Fibroblast of skin of abdomen (primary cell): ENCODE measurements around the gene GSE1.

Experiments
- DNase-seq: peaks from one replicate; pipeline ENCODE4 v3.0.0-alpha.2; 2013

Gene GSE1

DNA sequence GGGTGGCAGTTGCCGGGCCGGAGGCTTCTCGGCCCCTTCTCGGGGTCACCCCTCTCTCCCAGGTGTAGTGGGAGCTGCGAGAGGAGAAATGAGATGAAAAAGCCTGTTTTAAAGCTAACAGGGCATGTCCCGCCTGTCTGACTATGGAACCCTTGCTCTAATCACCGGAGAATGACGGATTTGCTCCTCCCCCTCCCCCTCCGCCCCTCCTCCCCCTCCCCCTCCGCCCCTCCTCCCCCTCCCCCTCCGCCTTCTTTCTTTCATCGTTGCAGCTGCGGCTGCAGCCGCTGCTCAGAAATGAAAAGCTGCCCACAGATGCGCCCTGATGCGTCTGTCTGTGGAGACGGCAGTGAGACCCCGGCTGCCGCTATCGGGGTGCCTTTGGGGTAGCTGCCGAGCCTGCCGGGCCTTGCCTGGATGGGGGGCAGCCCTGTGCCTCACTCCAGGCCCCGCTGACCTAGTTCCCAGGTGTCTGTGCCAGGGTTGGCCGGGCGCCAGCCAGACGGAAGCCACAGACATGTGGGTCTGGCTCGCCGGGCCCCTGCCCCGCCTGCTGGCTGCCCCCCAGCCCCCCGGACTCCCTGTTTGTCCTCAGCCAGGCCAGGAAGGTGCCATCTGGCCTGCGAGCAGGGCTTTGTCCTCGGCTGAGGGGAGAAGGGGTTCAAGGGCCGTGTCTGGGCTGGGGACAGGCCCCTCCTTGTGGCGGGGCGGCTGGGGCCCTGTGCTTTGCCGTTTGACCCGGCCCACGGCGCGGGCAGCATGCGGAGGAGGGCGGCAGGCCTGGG, 37.9 kb downstream of the GSE1 start:
- peak; percentile 53 for DNase-seq

DNA sequence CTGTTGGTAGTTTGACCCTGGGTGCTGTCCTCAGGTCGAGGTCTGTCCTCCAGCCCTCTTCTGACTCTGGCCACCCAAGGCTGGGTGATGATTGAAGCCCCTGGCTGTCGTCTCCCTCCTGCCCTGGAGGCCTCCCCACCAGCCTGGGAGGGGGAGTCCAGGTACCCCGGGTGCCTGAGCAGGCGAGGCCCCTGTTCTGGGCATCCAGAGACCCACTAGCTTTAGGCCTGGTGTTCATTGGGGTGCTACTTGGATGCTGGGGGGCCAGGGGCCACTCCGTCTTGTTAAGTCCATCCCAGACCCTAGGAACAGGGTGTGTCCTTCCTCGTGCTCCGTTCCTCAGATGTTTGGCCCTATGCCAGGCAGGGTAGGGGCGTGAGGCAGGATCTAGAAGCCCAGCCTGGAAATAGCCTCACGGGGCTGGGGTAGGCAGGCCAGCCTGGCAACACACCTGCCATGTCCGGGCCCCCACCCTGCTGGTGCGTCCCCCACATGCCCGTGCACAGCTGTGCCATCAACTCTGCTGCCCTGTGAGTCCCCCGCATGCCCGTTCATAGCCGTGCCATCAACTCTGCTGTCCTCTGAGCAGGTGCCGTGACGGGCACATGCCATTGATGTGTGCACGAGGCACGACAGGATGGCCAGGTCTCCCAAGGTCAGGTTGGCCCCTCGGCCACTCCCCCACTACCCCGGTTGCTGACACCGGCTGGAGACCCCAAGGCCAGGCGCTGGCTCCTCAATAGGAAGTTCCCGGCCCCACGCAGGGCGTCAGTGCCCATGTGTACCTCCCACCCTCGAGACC, 38.7 kb downstream of the GSE1 start:
- DNase-seq = peak; percentile 30

DNA sequence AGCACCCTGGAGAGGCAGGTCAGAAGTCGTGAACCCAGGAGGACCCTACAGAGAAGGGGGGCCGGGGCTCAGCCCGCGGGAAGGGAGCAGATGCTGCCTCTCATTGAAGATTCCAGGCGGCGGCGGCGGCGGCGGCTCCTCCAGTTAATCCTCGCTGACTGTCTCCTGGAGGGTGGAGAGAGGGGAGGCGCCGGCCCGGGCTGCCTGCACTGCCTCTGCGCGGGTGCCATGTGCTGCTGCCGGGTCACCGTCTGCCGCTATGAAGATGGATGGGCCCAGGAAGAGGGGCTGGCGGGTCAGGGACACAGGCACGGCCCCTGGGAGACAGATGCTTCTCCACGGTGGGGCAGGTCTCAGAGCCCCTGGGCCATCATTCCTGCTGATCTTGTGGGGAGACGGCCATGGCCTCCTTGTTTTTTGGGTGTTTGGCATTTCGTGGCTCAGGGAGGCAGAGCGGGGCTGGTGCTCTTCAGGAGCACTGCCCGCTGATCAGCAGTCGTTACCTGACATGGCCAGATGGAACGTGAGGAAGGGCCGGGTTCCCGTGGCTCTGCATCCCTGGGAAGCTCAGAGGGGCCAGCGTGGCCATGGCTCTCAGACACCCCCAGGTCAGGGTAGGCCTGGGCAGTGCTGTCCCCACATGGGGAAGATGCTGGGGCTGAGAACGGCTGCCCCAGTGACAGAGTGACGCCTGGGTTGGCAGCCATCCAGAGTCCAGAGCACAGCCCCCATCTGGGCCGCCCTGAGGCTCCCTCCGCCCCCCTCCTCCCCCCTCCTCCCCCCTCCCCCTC, 39.5 kb downstream of the GSE1 start:
- DNase-seq = peak; percentile 82

DNA sequence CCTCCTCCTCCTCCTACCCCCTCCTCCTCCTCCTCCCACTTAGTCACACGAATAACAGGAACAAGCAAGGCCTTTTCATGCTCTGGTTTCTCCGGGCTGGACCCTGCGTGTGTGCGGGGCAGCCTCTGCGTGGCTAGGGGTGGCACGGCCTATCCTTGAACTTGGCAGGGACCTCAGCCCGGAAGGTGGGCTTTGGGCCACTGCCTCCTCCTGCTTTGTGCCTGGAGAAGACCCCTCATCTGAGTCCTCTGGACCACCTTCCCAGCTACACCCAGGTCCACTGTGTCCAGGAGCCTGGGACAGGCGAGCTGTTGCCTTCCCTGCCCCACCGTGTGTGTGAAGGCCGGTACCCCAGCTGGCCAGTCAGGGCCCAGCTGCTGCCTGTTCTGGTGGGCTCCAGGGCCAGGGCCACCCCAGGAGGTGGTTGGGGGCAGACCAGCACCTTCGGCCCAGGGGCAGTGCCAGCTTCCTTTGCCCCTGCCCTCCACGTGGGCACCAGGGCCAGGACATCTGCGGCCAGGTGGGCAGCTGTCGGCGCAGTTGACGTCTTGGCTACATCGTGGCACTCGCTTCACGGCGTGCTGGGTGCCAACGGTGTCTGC, 40.3 kb downstream of the GSE1 start:
- DNase-seq = no peak

DNA sequence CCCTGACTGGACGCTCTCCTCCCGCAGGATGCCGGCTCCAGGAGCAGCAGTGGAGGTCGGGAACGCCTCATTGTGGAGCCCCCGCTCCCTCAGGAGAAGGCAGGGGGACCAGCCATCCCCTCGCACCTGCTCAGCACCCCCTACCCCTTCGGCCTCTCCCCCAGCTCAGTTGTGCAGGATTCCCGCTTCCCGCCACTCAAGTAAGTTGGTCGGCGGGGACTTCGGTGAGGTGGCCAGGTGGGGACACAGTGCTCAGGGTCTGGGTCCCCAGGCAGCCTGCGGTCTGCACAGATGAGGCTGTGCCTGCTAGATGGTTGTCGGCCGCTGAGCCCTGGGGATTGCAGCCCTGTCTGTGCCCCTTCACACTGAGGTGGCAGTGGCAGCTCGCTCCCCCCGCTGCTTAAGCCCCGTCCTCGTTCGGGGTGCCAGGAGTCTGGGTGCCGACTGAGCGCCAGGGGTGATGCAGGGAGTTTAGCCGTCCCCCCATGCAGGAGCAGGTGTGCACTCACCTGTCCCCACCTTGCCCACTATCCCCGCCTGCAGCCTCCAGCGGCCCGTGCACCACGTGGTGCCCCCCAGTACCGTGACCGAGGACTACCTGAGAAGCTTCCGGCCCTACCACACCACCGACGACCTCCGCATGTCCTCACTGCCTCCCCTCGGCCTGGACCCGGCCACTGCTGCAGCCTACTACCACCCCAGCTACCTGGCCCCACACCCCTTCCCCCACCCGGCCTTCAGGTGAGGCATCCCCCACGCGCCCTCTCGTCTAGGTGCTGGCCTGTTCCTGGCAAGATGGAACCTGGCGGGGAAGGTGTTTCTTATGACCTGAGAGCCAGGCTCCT, 41.4 kb downstream of the GSE1 start:
- DNase-seq = no peak

DNA sequence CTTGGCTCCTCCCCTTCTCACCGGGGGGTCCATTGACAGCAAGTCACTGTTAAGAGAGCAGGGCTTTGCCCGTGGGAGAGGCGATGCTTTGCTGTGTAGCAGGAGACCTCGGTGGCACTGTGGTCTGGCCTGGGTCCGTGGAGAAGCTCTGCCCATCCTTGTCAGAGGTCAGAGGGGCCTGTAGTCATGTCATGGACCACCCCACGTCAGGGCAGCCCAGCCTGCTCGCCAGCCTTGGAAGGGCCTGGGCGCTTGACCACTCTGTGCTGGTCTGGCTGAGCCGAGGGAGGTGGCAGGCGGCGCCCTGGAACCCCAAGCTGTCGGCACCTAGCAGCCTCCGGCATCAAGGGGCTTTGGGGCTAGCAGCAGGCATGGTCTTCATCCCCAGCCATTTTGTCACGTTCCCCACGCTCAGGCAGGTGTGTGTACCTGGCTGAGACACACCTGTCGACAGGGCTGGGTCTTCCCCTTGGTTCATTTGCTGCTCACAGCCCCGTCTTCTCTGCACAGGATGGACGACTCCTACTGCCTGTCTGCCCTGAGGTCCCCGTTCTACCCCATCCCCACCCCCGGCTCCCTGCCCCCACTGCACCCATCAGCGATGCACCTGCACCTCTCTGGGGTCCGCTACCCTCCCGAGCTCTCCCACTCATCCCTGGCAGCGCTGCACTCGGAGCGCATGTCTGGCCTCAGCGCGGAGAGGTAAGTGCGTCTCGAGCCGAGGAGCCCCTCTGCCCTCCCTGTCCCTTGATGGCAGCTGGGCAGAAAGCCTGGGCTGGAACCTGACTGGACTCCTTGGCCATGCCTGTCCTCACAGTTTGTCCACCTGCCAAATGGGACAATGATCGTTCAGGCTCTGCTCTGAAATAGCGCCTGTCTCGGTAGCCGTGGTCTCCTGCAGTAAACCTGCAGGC, 42.4 kb downstream of the GSE1 start:
- no peak for DNase-seq

DNA sequence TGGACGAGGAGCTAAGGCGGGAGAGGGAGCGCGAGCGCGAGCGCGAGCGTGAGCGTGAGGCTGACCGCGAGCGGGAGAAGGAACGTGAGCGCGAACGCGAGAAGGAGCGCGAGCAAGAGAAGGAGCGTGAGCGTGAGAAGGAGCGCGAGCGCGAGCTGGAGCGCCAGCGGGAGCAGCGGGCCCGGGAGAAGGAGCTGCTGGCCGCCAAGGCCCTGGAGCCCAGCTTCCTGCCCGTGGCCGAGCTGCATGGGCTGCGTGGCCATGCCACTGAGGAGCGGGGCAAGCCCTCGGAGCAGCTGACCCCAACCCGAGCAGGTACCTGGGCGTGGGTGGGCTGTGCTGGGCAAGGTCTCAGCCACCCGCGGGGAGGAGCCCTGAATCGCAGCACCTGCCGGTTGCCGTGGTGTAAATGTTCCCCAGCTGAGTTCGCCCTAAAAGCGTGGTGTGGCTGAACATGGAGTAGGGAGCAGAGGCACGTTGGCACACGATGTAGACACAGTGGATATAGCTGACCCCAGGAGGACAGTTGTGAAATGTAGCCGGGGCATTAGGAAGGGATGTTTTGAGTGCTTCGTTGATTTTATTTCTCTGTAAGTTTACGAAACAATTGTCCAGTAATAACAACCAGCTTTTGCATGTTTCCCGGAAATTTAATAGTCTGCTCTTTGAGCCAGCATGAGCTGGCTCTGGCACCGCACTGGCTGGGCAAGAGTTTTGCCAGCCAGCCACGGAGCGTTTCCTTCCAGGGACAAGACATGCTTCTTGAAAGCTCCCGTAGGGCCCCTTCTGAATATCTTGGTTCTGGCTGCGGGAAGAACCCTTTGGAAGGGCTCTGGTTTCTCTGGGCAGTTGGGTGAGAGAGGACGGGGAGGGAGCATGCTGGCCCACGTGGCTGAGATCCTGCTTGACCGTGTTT, 43.5 kb downstream of the GSE1 start:
- DNase-seq = no peak

DNA sequence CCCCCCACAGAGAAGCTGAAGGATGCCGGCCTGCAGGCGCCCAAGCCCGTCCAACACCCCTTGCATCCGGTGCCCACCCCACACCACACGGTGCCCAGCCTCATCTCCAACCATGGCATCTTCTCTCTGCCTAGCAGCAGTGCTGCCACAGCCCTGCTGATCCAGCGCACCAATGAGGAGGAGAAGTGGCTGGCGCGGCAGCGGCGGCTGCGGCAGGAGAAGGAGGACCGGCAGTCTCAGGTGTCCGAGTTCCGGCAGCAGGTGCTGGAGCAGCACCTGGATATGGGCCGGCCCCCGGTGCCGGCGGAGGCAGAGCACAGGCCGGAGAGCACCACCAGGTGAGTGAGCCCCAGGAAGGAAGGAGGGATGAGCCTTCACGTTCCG, 44.1 kb downstream of the GSE1 start:
- DNase-seq = no peak

DNA sequence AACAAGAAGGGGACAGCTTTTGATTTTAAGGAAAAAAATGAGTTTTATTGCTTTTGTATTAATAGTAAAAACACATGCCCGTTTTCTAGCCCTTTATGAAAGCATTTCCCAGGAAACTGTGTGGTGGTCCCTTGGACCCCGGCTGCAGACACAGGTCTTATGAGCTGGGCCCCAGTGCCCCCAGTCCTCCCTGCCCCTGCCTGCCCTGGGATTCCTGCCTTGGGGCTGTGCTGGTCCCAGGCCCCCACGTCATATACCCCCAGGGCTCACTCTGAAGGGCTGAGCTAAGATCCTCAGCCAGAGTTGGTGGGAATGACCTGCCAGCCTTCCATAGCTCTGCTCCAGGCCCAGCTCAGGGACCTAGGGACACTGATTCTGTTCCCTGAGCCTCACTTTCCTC, 44.9 kb downstream of the GSE1 start:
- no peak for DNase-seq

DNA sequence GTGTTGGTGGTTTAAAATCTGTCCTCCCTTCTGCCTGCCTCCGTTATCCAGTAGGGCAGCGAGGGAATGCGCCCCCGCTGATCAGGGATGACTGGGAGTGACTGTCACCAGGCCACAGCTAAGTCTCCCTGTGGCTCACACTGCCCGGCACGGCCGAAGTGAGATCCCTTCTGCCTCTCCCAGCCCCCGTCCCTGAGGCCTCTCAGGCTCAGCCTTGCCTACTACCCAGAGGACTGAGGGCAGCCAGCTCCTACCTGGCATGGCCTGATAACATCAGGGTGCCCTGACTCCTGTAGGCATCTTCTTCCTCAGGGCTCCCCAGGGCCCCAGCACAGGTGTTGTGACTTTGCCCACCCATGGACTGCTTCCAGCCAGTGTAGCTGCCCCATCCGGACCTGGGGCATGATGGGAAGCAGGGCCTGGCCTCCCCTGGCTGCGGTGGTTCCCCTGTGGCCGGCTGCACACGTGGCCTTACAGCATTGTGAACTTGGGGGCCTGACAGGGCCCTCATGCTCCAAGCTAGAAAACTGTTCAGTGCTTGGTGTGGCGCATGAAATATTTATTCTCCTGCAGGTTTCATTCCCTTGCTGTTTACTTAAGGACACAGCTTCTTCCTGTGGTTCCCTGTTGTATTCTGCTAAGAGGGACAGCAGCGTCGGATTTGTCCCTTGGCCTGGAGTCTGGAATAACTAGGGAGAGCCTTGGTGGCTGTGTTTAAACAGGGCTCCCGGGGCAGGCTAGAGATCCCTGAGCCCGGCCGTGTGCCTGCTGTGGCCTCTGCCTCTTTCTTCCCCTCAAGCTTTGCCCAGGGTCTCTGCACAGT, 45.6 kb downstream of the GSE1 start:
- no peak for DNase-seq

DNA sequence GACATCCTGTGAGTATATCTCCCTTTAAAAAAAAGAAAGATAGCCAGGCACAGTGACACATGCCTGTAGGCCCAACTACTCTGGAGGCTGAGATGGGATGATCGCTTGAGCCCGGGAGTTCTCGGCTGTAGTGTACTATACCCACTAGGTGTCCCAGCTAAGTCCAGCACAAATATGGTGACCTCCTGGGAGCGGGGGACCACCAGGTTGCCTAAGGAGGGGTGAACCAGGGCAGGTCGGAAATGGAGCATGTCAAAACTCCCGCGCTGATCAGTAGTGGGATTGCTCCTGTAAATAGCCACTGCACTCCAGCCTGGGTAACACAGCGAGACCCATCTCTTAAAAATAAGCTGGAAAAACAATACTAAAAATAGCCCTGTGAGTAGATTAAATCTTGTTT, 46.2 kb downstream of the GSE1 start:
- DNase-seq = no peak

DNA sequence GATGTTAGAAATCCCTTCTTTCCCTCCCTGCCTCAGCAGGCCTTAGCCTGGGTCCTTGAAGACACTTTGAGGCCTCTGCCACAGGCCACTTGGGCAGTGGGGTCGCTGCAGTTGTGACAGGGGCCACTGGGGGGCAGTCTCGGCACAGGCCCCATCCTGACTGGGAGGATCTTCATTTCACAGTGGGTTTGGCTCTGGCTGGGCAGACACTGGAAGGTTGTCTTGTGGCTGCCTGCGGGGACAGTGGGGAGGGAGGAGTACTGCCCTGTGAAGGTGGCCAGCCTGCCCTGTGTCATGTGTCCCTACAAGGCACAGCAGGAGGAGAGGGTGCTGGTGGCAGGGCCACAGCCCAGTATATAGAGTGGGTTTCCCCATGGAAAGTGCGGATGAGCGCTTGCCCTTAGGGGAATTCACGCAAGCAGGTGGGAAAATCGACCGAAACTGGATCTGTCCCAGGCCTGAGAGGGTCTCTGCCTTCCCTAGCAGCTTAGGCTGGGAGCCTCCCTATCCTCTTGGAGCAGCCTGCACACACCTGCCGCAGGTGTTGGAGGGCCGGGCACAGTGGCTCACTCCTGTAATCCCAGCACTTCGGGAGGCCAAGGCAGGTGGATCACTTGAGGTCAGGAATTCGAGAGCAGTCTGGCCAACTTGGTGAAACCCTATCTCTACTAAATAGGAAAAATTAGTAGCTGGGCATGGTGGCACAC, 46.8 kb downstream of the GSE1 start:
- peak; percentile 24 for DNase-seq

DNA sequence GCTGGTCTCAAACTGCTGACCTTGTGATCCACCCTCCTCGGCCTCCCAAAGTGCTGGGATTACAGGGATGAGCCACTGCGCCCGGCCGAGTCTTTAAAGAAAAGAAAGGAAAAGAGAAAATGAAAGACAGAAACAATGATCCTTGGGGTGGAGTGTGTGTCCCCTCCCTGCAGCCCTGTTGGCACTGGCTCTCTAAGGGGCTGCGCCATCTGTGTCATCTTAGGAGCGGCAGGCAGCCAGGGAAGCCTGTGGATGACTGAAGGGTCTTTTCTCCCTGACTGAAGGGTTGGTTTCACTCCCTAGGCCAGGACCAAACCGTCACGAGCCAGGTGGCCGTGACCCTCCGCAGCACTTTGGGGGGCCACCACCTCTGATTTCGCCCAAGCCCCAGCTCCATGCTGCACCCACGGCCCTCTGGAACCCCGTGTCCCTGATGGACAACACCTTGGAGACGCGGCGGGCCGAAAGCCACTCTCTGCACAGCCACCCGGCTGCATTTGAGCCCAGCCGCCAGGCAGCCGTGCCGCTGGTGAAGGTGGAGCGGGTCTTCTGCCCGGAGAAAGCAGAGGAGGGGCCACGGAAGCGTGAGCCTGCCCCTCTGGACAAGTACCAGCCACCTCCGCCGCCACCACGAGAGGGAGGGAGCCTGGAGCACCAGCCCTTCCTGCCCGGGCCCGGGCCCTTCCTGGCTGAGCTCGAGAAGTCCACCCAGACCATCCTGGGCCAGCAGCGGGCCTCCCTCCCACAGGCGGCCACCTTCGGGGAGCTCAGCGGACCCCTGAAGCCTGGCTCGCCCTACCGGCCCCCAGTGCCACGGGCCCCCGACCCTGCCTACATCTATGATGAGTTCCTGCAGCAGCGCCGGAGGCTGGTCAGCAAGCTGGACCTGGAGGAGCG, 48.0 kb downstream of the GSE1 start:
- DNase-seq = no peak

DNA sequence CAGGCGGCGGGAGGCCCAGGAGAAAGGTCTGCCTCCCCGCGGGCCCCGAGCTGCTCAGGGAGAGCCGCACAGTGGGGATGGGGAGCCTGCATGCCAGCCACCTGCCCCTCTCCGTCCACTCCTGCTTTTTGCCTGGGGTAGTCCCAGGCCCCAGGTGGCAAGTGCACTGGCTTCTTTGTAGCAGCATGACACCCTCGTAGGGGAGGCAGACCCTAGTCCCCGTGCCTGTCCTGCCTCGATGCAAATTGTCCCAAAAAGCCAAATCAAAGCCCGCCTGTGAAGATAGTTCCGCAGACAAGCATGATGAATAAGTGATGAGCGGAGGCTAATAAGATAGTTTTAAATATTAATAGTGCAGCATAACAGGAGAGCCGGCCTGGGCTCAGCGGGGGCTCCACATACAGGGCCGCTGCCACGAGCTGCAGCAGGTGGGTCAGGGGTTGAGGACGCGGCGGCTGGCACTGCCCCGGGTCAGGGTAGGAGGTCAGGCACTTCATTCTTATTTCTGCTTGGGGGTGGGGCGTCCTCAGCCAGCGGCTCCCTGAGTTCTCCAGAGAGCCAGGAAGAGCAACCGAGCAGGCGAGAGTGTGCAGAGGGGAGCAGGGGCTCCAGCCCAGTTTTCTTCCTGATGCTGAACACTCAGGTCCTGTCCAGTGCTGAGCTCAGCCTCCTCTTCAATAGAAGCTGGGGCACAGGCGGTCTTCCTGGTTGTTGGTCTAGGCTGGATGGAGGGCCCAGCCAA, 48.8 kb downstream of the GSE1 start:
- no peak for DNase-seq

DNA sequence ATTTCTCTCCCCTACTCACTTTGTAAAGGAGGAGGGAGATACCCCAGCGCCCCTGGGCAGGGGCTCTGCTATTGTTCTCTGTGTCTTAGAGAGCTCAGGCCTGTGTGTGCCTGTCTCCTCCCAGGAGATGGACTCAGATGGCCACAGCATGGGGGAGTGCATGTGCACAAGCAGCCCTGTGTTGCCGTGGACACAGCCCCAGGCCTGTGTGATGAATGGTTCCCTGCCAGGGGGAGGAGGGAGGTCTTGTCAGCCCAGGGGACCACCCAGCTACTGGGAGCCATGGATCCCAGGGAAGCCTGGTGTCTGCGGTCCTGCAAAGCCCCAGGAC, 49.3 kb downstream of the GSE1 start:
- DNase-seq = no peak
